Osteoblast (primary cell): ENCODE data around the gene CHMP4A. TPM values are rescaled to one million over a fixed set of nuclear protein-coding genes. Genes with fewer than 3 reads are reported as not detected.

Source experiments
- DNase-seq: peaks from one replicate; pipeline ENCODE4 v3.0.0; 2011; ENCODE audit warnings: low spot score, mixed read lengths; ENCODE audit not compliant: insufficient read length; ENCODE audit errors: missing footprints
- H2AFZ ChIP-seq: 2 replicates; pipeline ENCODE4 v1.6.0; 2011; ENCODE audit warnings: mild to moderate bottlenecking, low read length
- H3K27ac ChIP-seq: 2 replicates; pipeline ENCODE4 v1.5.1; 2011; ENCODE audit warnings: mild to moderate bottlenecking, low read depth, low read length, moderate library complexity
- H3K27me3 ChIP-seq: 2 replicates; pipeline ENCODE4 v1.6.0; 2012; ENCODE audit warnings: mild to moderate bottlenecking, control low read depth, inconsistent platforms, low read length, moderate library complexity; ENCODE audit not compliant: insufficient read depth
- H3K36me3 ChIP-seq: 2 replicates; pipeline ENCODE4 v1.5.1; 2011; ENCODE audit warnings: mild to moderate bottlenecking, low read length, control low read depth, moderate library complexity; ENCODE audit not compliant: insufficient read depth
- H3K4me1 ChIP-seq: 2 replicates; pipeline ENCODE4 v1.5.1; 2011; ENCODE audit warnings: mild to moderate bottlenecking, low read length, control low read depth, moderate library complexity; ENCODE audit not compliant: insufficient read depth
- H3K4me2 ChIP-seq: 2 replicates; pipeline ENCODE4 v1.6.0; 2011; ENCODE audit warnings: mild to moderate bottlenecking, low read length; ENCODE audit not compliant: insufficient read depth
- H3K4me3 ChIP-seq: fragments of 200-600 bp; sonication (generic); 3 replicates; pipeline ENCODE4 v1.5.1; 2012; ENCODE audit warnings: mild to moderate bottlenecking, low read length, inconsistent platforms; ENCODE audit not compliant: insufficient read depth
- H3K79me2 ChIP-seq: 2 replicates; pipeline ENCODE4 v1.6.0; 2012; ENCODE audit warnings: mild to moderate bottlenecking, low read length, control low read depth, inconsistent platforms; ENCODE audit not compliant: insufficient read depth
- H3K9me3 ChIP-seq: 2 replicates; pipeline ENCODE4 v1.5.1; 2011; ENCODE audit warnings: low read depth, low read length, control low read depth
- H4K20me1 ChIP-seq: 2 replicates; pipeline ENCODE4 v1.6.0; 2012; ENCODE audit warnings: mild to moderate bottlenecking, low read length, control low read depth; ENCODE audit not compliant: insufficient read depth
- CTCF ChIP-seq: IDR thresholded peaks from 2 replicates; pipeline ENCODE4 v1.5.1; 2011; ENCODE audit warnings: mild to moderate bottlenecking, low read depth, low read length, moderate library complexity; ENCODE audit errors: extremely low read depth
- small RNA-seq: library from RNA; depleted of rRNA; stranded (forward); fragments of <200 nt; gene quantifications from one replicate; pipeline ENCODE3, GENCODE V24; 2012
- total RNA-seq: library from RNA; depleted of rRNA; stranded (reverse); fragments of >200 nt; gene quantifications from 2 replicates; pipeline ENCODE4 v1.2.3, GENCODE V29; 2012

CHMP4A gene
- total RNA-seq, 1 donor = 19.2 TPM

DNA sequence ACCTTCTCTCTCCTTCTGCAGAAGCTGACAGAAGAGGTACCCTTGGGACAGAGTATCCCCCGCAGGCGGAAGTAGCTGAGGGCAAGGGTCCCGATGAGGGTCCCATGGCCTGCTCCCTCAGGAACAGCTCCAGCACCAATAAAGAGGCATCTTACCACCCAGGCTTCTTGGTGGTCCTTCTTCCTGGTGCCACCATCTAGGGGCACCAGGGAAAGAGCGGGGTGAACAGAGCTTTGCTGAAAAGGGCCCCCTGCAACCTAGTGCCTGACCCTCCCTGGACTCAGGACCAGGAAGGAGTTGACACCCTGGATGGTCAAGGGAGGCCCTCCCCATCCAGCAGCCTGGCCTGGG is 52.8 kb downstream of the CHMP4A start:
- peaks cover 6% of the 10 kb centered on the region for H4K20me1 ChIP-seq
- no peak overlapping the region for H2AFZ ChIP-seq
- H3K4me1 ChIP-seq = peaks cover 11% of the 10 kb centered on the region
- no peak overlapping the region for H3K4me3 ChIP-seq
- no peak for TF ChIP-seq CTCF
- no peaks in the 10 kb centered on the region for H3K27me3 ChIP-seq
- peaks cover 74% of the 10 kb centered on the region for H3K36me3 ChIP-seq
- peak overlapping the region; percentile 88 for H3K27ac ChIP-seq
- H3K79me2 ChIP-seq = peaks cover 23% of the 10 kb centered on the region
- no peaks in the 10 kb centered on the region for H3K9me3 ChIP-seq
- DNase-seq = no peak
- H3K4me2 ChIP-seq = no peak overlapping the region

DNA sequence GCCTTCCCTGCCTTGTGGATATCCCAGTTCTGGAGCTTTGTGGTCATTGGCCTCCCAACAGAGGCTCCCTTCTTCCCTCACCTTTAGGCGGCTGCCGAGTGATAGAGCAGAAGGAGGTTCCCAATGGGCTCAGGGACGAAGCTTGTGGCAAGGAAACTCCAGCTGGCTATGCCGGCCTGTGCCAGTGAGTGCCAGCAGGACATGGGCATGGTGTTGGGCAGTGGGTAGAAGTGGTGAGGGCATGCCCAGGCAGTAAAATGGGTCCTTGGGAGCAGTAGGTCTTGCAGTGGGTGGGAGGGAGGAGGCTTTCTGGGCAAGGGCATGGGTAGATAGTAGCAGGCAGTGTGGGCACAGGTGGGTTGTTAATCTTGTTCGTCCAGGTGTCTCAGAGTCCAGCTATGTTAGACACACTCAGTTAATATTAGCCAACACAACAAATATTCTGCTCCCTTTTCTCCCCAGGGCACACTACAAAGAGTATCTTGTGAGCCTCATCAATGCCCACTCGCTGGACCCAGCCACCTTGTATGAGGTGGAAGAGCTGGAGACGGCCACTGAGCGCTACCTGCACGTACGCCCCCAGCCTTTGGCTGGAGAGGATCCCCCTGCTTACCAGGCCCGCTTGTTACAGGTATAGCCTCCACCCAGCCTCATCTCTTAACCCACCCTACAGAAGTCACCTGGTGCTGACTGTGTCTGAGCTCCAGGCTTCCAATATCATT is 53.4 kb downstream of the CHMP4A start:
- peaks cover 11% of the 10 kb centered on the region for H3K4me1 ChIP-seq
- H3K27me3 ChIP-seq = no peaks in the 10 kb centered on the region
- DNase-seq = peak; percentile 41
- no peaks in the 10 kb centered on the region for H3K9me3 ChIP-seq
- H2AFZ ChIP-seq = no peak overlapping the region
- no peak overlapping the region for H3K4me3 ChIP-seq
- peaks cover 23% of the 10 kb centered on the region for H3K79me2 ChIP-seq
- H3K36me3 ChIP-seq = peaks cover 74% of the 10 kb centered on the region
- H3K4me2 ChIP-seq = no peak overlapping the region
- TF ChIP-seq CTCF = no peak
- H4K20me1 ChIP-seq = peaks cover 4% of the 10 kb centered on the region
- H3K27ac ChIP-seq = no peak overlapping the region

Small RNA genes within 50 kb of the gene (small RNA-seq; reads per million reads assigned to genes)
- gene AL136295.4 (not detected), gene CHMP4A (not detected), gene IPO4 (not detected), gene IRF9 (not detected), gene MDP1 (not detected)

Other genes starting within 250 kb of the CHMP4A start
- 9.0 and 9.7 TPM in 2 replicates for gene DHRS4L2, start 224.6 kb downstream of the CHMP4A start, total RNA-seq
- not detected in 2 replicates for gene CARMIL3, start 161.5 kb downstream of the CHMP4A start, total RNA-seq
- not detected in 2 replicates for gene CPNE6, start 141.9 kb downstream of the CHMP4A start, total RNA-seq
- gene PCK2, start 119.2 kb downstream of the CHMP4A start, total RNA-seq = 26.2 and 35.1 TPM in 2 replicates
- 73.4 and 84.7 TPM in 2 replicates for gene DCAF11, start 98.7 kb downstream of the CHMP4A start, total RNA-seq
- gene NRL, start 98.5 kb downstream of the CHMP4A start, total RNA-seq = 1.5 and 1.8 TPM in 2 replicates
- gene FITM1, start 82.8 kb downstream of the CHMP4A start, total RNA-seq = 0.29 and 0.72 TPM in 2 replicates
- gene PSME1, start 77.3 kb downstream of the CHMP4A start, total RNA-seq = 95.5 and 111 TPM in 2 replicates
- 6.9 and 9.1 TPM in 2 replicates for gene EMC9, start 71.9 kb downstream of the CHMP4A start, total RNA-seq
- gene PSME2, start 66.9 kb downstream of the CHMP4A start, total RNA-seq = 47.7 and 55.7 TPM in 2 replicates
- 43.9 and 49.6 TPM in 2 replicates for gene RNF31, start 66.0 kb downstream of the CHMP4A start, total RNA-seq
- 102 and 117 TPM in 2 replicates for gene IRF9, start 52.2 kb downstream of the CHMP4A start, total RNA-seq
- 3.3 and 3.5 TPM in 2 replicates for gene REC8, start 41.4 kb downstream of the CHMP4A start, total RNA-seq
- 38.9 and 47.0 TPM in 2 replicates for gene IPO4, start 24.7 kb downstream of the CHMP4A start, total RNA-seq
- gene TM9SF1, start 18.0 kb downstream of the CHMP4A start, total RNA-seq = 78.2 and 84.3 TPM in 2 replicates
- 0.36 TPM in 1 of 2 replicates, not detected in the other for gene TSSK4, start 7.8 kb downstream of the CHMP4A start, total RNA-seq
- 14.1 and 14.8 TPM in 2 replicates for gene MDP1, start 2.6 kb upstream of the CHMP4A start, total RNA-seq
- 56.3 and 69.1 TPM in 2 replicates for gene NEDD8, start 18.9 kb upstream of the CHMP4A start, total RNA-seq
- 70.7 and 86.5 TPM in 2 replicates for gene GMPR2, start 19.4 kb upstream of the CHMP4A start, total RNA-seq
- gene TINF2, start 29.1 kb upstream of the CHMP4A start, total RNA-seq = 62.6 and 63.4 TPM in 2 replicates
- 0.36 and 1.2 TPM in 2 replicates for gene TGM1, start 49.7 kb upstream of the CHMP4A start, total RNA-seq
- 28.9 and 34.0 TPM in 2 replicates for gene RABGGTA, start 58.1 kb upstream of the CHMP4A start, total RNA-seq
- gene DHRS1, start 86.3 kb upstream of the CHMP4A start, total RNA-seq = 9.8 and 13.6 TPM in 2 replicates
- 17.4 and 21.0 TPM in 2 replicates for gene NOP9, start 86.4 kb upstream of the CHMP4A start, total RNA-seq
- gene CIDEB, start 94.5 kb upstream of the CHMP4A start, total RNA-seq = 0.36 and 0.59 TPM in 2 replicates
- 4.7 and 5.1 TPM in 2 replicates for gene LTB4R2, start 96.7 kb upstream of the CHMP4A start, total RNA-seq
- 1.2 and 1.8 TPM in 2 replicates for gene LTB4R, start 98.0 kb upstream of the CHMP4A start, total RNA-seq
- 17.7 and 18.8 TPM in 2 replicates for gene ADCY4, start 121.6 kb upstream of the CHMP4A start, total RNA-seq
- gene RIPK3, start 126.5 kb upstream of the CHMP4A start, total RNA-seq = 9.1 and 11.9 TPM in 2 replicates
- gene NFATC4, start 154.7 kb upstream of the CHMP4A start, total RNA-seq = 101 and 107 TPM in 2 replicates
- gene NYNRIN, start 185.5 kb upstream of the CHMP4A start, total RNA-seq = 7.2 and 9.1 TPM in 2 replicates
- gene CBLN3, start 216.2 kb upstream of the CHMP4A start, total RNA-seq = 3.5 and 4.0 TPM in 2 replicates
- 58.6 and 62.5 TPM in 2 replicates for gene KHNYN, start 216.5 kb upstream of the CHMP4A start, total RNA-seq
- 11.6 and 13.0 TPM in 2 replicates for gene SDR39U1, start 229.3 kb upstream of the CHMP4A start, total RNA-seq